Smooth muscle cell (in vitro differentiated cells): ENCODE results near the gene PIN1. TPM values are rescaled to one million over a fixed set of nuclear protein-coding genes. Genes with fewer than 3 reads are reported as not detected.

ENCODE experiments used
- DNase-seq: peaks from one replicate; lab custom pipeline; 2025; ENCODE audit not compliant: unreplicated experiment; lab: John Stamatoyannopoulos, UW
- H2AFZ ChIP-seq: fragments of 200-600 bp; sonication (generic); 2 replicates; pipeline ENCODE4 v1.6.0; 2016; ENCODE audit warnings: antibody characterized with exemption, low read depth, mild to moderate bottlenecking
- H3F3A ChIP-seq: fragments of 200-600 bp; sonication (generic); 2 replicates; pipeline ENCODE4 v1.6.0; 2017; ENCODE audit warnings: antibody characterized with exemption, low read depth
- H3K27ac ChIP-seq: fragments of 200-600 bp; sonication (generic); 2 replicates; pipeline ENCODE4 v1.5.1; 2016; ENCODE audit warnings: low read depth, mild to moderate bottlenecking
- H3K27me3 ChIP-seq: fragments of 200-600 bp; sonication (generic); 2 replicates; pipeline ENCODE4 v1.6.1; 2016; ENCODE audit warnings: low read depth, mild to moderate bottlenecking
- H3K36me3 ChIP-seq: fragments of 200-600 bp; sonication (generic); 2 replicates; pipeline ENCODE4 v1.5.1; 2016; ENCODE audit warnings: low read depth
- H3K4me1 ChIP-seq: fragments of 200-600 bp; sonication (generic); 2 replicates; pipeline ENCODE4 v1.5.1; 2016; ENCODE audit warnings: low read depth
- H3K4me2 ChIP-seq: fragments of 200-600 bp; sonication (generic); 2 replicates; pipeline ENCODE4 v1.6.0; 2016; ENCODE audit warnings: mild to moderate bottlenecking
- H3K4me3 ChIP-seq: fragments of 200-600 bp; sonication (generic); 2 replicates; pipeline ENCODE4 v1.5.1; 2016; ENCODE audit warnings: mild to moderate bottlenecking
- H3K79me2 ChIP-seq: fragments of 200-600 bp; sonication (generic); 2 replicates; pipeline ENCODE4 v1.6.0; 2016; ENCODE audit warnings: low read depth, mild to moderate bottlenecking
- H3K9ac ChIP-seq: fragments of 200-600 bp; sonication (generic); 2 replicates; pipeline ENCODE4 v1.6.0; 2016; ENCODE audit warnings: low read depth
- H3K9me3 ChIP-seq: fragments of 200-600 bp; sonication (generic); replicated peaks from 2 replicates; pipeline ENCODE4 v1.5.1; 2016; ENCODE audit warnings: low read depth
- H4K20me1 ChIP-seq: fragments of 200-600 bp; sonication (generic); 2 replicates; pipeline ENCODE4 v1.6.0; 2016; ENCODE audit warnings: low read depth
- WGBS: methylation state at CpG from one replicate; pipeline ENCODE4 v1.1.7; 2016; ENCODE audit warnings: low lambda C conversion rate; 5-methylcytosine and 5-hydroxymethylcytosine counted together
- polyA plus RNA-seq: library from polyadenylated mRNA; unstranded; fragments of >200 nt; fragmentation: Nextera tagmentation; extraction: Ambion mirVana; gene quantifications from 2 replicates; pipeline ENCODE4 v1.2.1, GENCODE V29; 2016
- total RNA-seq: library from RNA; depleted of rRNA; stranded (reverse); fragments of >200 nt; gene quantifications from 2 replicates; pipeline ENCODE4 v1.2.3, GENCODE V29; 2014
- TF ChIP-seq, protein P1 (sequence below): fragments of 200-600 bp; sonication (generic); IDR thresholded peaks from 2 replicates; pipeline ENCODE4 v1.5.1; 2017; ENCODE audit warnings: borderline replicate concordance, mild to moderate bottlenecking, antibody characterized with exemption; ENCODE audit not compliant: insufficient read depth, poor library complexity, severe bottlenecking

Gene PIN1
- total and polyA plus RNA-seq, 2 experiments from 2014 or later = 68.0 to 127 TPM

GRCh38 chr19:9796113-9796773 lies 38.9 kb upstream of the PIN1 start:
- Histone ChIP-seq H3K4me3 (no peak overlapping the region), H3K36me3 (no peaks in the 10 kb centered on the region), H3K4me1 (peaks cover 2% of the 10 kb centered on the region), H3K9me3 (no peaks in the 10 kb centered on the region), H3K9ac (no peak overlapping the region), H2AFZ (no peak overlapping the region), H3K79me2 (no peaks in the 10 kb centered on the region), H3F3A (peaks cover under 1% of the 10 kb centered on the region), H4K20me1 (no peaks in the 10 kb centered on the region), H3K27ac (peak overlapping the region; percentile 42), H3K4me2 (no peak overlapping the region), H3K27me3 (no peaks in the 10 kb centered on the region)
- peak; percentile 10 for DNase-seq
- TF ChIP-seq, protein P1, sequence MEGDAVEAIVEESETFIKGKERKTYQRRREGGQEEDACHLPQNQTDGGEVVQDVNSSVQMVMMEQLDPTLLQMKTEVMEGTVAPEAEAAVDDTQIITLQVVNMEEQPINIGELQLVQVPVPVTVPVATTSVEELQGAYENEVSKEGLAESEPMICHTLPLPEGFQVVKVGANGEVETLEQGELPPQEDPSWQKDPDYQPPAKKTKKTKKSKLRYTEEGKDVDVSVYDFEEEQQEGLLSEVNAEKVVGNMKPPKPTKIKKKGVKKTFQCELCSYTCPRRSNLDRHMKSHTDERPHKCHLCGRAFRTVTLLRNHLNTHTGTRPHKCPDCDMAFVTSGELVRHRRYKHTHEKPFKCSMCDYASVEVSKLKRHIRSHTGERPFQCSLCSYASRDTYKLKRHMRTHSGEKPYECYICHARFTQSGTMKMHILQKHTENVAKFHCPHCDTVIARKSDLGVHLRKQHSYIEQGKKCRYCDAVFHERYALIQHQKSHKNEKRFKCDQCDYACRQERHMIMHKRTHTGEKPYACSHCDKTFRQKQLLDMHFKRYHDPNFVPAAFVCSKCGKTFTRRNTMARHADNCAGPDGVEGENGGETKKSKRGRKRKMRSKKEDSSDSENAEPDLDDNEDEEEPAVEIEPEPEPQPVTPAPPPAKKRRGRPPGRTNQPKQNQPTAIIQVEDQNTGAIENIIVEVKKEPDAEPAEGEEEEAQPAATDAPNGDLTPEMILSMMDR = peak; percentile 79
- 50% methylated on average over 6 of the region's 6 CpGs for WGBS

- 79% methylated on average over 5 of the region's 5 CpGs for WGBS
- Histone ChIP-seq H3F3A (no peaks in the 10 kb centered on the region), H3K4me3 (no peak overlapping the region), H3K27me3 (no peaks in the 10 kb centered on the region), H3K4me2 (no peak overlapping the region), H3K9me3 (no peaks in the 10 kb centered on the region), H2AFZ (no peak overlapping the region), H3K9ac (no peak overlapping the region), H3K4me1 (no peaks in the 10 kb centered on the region), H4K20me1 (no peaks in the 10 kb centered on the region), H3K27ac (peak overlapping the region; percentile 36), H3K36me3 (no peaks in the 10 kb centered on the region), H3K79me2 (no peaks in the 10 kb centered on the region)
- TF ChIP-seq, protein P1 = no peak
- no peak for DNase-seq
Observed at GRCh38 chr19:9797871-9798270, 37.2 kb upstream of the PIN1 start.

DNA sequence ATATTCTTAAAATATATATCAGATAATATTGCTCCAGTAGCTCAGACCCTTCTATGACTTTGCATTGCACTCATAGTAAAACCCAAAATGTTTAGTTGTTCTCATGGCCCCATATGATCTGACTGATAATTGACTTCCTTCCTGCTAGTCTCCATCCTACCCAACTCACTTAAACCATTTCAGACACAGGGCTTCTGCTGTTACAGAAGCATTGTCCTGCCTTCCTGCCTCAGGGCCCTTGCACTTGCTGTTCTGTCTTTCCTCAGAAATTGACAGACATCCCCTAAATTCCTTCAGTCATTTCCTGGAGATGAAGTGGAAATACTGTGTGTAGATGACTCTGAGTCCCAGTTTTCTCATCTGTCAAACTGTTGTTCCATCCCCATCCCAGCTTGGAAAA lies 36.0 kb upstream of the PIN1 start:
- no peak overlapping the region for H3K4me2 ChIP-seq
- H3K9ac ChIP-seq = no peak overlapping the region
- H3K79me2 ChIP-seq = no peaks in the 10 kb centered on the region
- no peaks in the 10 kb centered on the region for H3K27me3 ChIP-seq
- no peak overlapping the region for H3K4me3 ChIP-seq
- no peaks in the 10 kb centered on the region for H3K4me1 ChIP-seq
- H3K36me3 ChIP-seq = no peaks in the 10 kb centered on the region
- no peaks in the 10 kb centered on the region for H4K20me1 ChIP-seq
- no peak for DNase-seq
- H3F3A ChIP-seq = no peaks in the 10 kb centered on the region
- H2AFZ ChIP-seq = no peak overlapping the region
- no peaks in the 10 kb centered on the region for H3K9me3 ChIP-seq
- TF ChIP-seq, protein P1 = no peak
- no peak overlapping the region for H3K27ac ChIP-seq

GRCh38 chr19:9801976-9802375 lies 33.1 kb upstream of the PIN1 start:
- DNase-seq = no peak
- Histone ChIP-seq H3K79me2 (no peaks in the 10 kb centered on the region), H3K4me1 (no peaks in the 10 kb centered on the region), H4K20me1 (no peaks in the 10 kb centered on the region), H3F3A (no peaks in the 10 kb centered on the region), H2AFZ (no peak overlapping the region), H3K36me3 (no peaks in the 10 kb centered on the region), H3K4me2 (no peak overlapping the region), H3K4me3 (no peak overlapping the region), H3K27me3 (no peaks in the 10 kb centered on the region), H3K27ac (no peak overlapping the region), H3K9me3 (no peaks in the 10 kb centered on the region), H3K9ac (no peak overlapping the region)
- WGBS = 93% methylated on average over 9 of the region's 10 CpGs
- TF ChIP-seq, protein P1 = no peak
